COLO668 (cell line): ENCODE measurements around the gene COLQ.
"Not testable (repeated sequence)": the region's sequence is repeated elsewhere in the genome, so short reads cannot be mapped to it uniquely, and the experiment has no call there.

Experiments
- DNase-seq: peaks from one replicate; lab custom pipeline; 2025; ENCODE audit not compliant: unreplicated experiment; lab: John Stamatoyannopoulos, UW

The COLQ gene

DNA sequence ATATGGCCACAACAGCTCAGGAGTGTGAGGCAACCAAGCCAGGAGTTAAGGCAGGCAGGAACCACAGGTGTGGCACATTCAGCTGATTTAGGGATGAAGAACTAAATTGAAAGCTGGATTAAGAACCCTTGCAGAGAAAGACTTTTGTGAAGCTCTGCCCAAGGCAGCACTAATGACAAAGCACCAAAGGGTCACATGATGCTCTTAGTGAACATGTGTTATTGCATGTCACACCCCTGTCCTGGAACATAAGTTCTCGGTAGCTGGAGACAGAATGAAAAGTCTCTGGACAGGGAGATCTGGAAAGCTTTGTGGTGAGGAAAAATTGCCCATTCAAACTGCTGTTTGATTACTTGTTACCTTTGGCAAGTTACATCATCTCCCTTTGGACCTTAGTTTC is 90.9 kb downstream of the COLQ start:
- no peak for DNase-seq

DNA sequence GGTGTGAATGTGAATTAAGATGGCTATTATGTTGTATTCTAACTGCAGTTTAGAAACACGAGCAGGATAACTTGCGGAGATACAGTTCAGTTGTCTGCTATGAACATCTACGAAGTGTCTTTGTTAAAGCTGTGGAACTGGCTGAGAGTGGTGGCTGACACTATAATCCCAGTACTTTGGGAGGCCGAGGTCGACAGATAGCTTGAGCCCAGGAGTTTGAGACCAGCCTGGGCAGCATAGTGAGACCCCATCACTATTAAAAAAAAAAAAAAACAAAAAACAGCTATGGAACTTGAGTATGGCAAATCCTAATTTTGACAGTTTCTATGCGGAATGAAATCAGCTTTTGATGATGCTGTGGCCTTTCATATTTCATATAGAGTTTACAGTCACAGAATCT is 92.4 kb downstream of the COLQ start:
- DNase-seq, result no peak

- DNase-seq, result no peak
Observed at GRCh38 chr3:15428539-15428938, 93.0 kb downstream of the COLQ start.

GRCh38 chr3:15427981-15428380 is 93.5 kb downstream of the COLQ start:
- no peak for DNase-seq

DNA sequence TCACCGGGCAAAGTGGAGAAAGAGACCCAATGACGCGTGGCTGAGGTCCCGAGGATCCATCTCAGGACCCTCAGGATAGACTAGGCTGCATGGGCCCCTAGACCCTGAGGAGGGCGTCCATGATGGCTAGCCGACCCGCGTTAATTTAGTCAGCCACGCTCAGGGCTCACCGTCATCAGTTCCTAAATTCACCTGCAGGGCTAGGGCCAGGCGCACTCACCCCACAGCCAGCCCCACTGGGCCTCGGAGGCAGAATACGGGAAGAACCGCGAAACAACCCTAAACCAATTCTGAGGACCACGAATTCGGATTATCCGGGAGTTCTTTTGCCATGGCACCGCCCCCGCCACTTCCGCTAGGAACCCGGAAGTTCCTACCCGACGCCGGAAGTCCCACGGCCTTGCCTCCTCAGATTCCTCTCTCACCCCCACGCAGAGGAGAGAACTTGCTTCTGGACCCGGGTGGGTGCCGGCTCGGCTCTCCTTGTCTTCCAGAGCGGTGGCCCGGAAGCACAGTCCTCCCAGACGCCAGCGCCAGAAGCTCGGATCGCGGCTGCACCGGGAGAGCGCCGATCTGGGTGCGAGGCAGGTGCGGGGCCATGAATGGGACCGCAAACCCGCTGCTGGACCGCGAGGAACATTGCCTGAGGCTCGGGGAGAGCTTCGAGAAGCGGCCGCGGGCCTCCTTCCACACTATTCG is 94.2 kb downstream of the COLQ start, which contains the start of the genes EAF1 and METTL6:
Gene EAF1, plus strand, starts transcription at position 417 of the 699 bp plus-strand sequence. Its CDS starts 182 bp downstream, at position 599.
Gene METTL6, minus strand, starts transcription at position 363 of the 699 bp plus-strand sequence. CDS start 1,033 bp downstream, outside the sequence.
- DNase-seq, result peak; percentile 77

- no peak for DNase-seq
Observed at GRCh38 chr3:15426579-15427118, 94.9 kb downstream of the COLQ start.

GRCh38 chr3:15420871-15421270 is 100.6 kb downstream of the COLQ start:
- DNase-seq, result no peak

GRCh38 chr3:15410966-15411365 is 110.5 kb downstream of the COLQ start:
- DNase-seq, result not testable (repeated sequence)

DNA sequence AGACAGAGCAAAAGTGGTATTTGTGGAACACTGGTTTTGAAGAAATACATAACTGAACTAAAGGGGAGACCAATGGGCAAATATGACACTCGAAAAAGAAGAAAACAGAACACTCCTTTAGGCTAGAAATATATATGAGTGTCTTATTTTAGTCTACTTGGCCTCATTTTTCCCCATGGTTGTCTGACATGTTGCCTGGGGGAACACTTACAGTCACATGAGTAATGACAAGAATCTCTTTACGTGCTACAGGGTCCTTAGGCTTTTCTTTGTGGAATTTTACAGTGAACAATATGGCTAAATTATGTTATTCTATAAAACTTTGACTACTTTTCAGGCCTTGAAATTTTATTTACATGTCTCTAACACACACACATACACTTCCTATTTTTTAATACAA is 111.7 kb downstream of the COLQ start:
- no peak for DNase-seq

GRCh38 chr3:15409239-15409638 is 112.3 kb downstream of the COLQ start:
- no peak for DNase-seq

GRCh38 chr3:15405448-15406050 is 116.0 kb downstream of the COLQ start:
- no peak for DNase-seq

GRCh38 chr3:15404767-15405166 is 116.7 kb downstream of the COLQ start:
- no peak for DNase-seq

DNA sequence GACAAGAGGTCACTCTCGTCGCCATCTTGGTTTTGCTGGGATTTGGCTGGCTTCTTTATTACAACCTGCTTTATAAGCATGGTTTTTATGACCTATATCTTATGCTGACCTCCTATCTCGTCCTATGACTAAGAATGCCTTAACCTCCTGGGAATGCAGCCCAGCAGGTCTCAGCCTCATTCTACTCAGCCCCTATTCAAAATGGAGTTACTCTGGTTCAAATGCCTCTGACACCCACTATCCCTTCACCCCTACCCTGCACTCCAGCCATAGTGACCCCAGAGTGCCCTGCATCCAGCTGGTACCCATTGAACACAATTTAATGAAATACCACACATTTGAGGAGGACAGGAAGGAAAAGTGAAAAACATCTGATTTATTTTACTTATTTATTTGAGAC is 117.5 kb downstream of the COLQ start:
- no peak for DNase-seq

DNA sequence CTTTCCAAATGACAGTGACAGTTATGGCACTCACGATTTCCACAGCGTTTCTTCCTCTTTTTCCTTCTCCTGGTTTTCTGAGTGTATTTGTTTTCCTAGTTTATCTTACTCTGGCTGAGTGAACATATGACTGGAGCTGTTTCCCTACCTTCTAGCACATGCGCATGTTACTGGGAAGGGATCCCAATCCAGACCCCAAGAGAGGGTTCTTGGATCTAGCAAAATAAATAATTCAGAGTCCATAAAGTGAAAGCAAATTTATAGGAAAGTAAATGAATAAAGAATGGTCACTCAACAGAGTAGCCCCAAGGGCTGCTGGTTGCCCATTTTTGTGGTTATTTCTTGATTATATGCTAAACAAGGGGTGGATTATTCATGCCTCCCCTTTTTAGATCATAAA is 118.0 kb downstream of the COLQ start:
- DNase-seq, result no peak

DNA sequence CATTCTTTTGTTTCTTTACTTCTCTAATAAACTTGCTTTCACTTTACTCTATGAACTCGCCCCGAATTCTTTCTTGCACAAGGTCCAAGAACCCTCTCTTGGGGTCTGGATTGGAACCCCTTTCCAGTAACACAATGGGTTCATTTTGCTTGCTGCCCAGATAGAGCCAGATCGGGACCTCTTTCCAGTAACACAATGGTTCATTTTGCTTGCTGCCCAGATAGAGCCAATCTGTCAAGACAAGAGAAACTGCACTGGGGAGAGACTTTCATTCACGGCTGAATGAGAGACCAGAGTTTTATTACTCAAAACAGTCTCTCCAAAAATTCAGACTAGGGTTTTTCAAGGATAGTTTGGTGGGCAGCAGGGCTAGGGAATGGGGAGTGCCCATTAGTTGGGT is 119.6 kb downstream of the COLQ start:
- no peak for DNase-seq
